Measurements from ENCODE around the gene ANGEL1.

- TF ChIP-seq CTCF (IDR thresholded peaks at IDR 0.05) (no peak), POLR2A (IDR thresholded peaks at IDR 0.05) (no peak)
Observed at GRCh38 chr14:76810525-76810924, 2.2 kb downstream of the ANGEL1 start.

Measured in lower leg skin (tissue), 3 donors.